ENCODE measurements around the gene TAPT1. TPM values are rescaled to one million over a fixed set of nuclear protein-coding genes. Genes with fewer than 3 reads are reported as not detected.
A peak's percentile ranks its signal among the peaks of the same experiment; 100 is the strongest.

Gene TAPT1
- total and polyA plus RNA-seq, 2 of the 13 experiments (the other 11 are each of a cell fraction or from before 2014, with no cell fraction given) = 24.5 to 25.3 TPM

DNA sequence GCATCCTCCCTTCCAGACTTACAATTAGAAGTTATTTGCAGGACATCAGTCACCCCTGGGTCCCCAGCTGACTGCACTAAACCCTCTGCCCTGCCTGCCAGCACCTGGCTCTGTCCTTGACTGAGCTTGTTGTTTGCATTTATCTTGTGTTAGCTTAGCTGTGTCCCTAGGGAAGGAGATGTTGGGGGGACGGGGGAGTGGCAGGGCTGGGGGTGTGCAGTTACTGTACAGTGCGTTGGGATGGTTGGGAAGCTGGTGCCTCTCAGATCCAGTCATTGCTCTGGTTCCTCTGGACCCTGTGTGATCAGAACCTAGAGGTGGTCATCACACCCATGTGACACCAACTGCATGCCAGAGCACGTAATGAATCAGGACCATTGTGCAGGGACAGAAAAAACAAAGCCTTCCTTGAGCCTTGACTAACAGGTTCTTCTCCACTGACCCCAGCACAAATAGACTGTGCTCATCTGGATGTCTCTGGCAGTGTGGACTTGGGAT is 109.7 kb downstream of the TAPT1 start (continued):
- TF ChIP-seq, protein P1, sequence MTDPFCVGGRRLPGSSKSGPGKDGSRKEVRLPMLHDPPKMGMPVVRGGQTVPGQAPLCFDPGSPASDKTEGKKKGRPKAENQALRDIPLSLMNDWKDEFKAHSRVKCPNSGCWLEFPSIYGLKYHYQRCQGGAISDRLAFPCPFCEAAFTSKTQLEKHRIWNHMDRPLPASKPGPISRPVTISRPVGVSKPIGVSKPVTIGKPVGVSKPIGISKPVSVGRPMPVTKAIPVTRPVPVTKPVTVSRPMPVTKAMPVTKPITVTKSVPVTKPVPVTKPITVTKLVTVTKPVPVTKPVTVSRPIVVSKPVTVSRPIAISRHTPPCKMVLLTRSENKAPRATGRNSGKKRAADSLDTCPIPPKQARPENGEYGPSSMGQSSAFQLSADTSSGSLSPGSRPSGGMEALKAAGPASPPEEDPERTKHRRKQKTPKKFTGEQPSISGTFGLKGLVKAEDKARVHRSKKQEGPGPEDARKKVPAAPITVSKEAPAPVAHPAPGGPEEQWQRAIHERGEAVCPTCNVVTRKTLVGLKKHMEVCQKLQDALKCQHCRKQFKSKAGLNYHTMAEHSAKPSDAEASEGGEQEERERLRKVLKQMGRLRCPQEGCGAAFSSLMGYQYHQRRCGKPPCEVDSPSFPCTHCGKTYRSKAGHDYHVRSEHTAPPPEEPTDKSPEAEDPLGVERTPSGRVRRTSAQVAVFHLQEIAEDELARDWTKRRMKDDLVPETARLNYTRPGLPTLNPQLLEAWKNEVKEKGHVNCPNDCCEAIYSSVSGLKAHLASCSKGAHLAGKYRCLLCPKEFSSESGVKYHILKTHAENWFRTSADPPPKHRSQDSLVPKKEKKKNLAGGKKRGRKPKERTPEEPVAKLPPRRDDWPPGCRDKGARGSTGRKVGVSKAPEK (CRISPR knock-in tag; IDR thresholded peaks at IDR 0.05; ENCODE audit: borderline replicate concordance) = no peak
- no peak for TF ChIP-seq NFYC (CRISPR knock-in tag; IDR thresholded peaks at IDR 0.05)
- TF ChIP-seq, protein P2, sequence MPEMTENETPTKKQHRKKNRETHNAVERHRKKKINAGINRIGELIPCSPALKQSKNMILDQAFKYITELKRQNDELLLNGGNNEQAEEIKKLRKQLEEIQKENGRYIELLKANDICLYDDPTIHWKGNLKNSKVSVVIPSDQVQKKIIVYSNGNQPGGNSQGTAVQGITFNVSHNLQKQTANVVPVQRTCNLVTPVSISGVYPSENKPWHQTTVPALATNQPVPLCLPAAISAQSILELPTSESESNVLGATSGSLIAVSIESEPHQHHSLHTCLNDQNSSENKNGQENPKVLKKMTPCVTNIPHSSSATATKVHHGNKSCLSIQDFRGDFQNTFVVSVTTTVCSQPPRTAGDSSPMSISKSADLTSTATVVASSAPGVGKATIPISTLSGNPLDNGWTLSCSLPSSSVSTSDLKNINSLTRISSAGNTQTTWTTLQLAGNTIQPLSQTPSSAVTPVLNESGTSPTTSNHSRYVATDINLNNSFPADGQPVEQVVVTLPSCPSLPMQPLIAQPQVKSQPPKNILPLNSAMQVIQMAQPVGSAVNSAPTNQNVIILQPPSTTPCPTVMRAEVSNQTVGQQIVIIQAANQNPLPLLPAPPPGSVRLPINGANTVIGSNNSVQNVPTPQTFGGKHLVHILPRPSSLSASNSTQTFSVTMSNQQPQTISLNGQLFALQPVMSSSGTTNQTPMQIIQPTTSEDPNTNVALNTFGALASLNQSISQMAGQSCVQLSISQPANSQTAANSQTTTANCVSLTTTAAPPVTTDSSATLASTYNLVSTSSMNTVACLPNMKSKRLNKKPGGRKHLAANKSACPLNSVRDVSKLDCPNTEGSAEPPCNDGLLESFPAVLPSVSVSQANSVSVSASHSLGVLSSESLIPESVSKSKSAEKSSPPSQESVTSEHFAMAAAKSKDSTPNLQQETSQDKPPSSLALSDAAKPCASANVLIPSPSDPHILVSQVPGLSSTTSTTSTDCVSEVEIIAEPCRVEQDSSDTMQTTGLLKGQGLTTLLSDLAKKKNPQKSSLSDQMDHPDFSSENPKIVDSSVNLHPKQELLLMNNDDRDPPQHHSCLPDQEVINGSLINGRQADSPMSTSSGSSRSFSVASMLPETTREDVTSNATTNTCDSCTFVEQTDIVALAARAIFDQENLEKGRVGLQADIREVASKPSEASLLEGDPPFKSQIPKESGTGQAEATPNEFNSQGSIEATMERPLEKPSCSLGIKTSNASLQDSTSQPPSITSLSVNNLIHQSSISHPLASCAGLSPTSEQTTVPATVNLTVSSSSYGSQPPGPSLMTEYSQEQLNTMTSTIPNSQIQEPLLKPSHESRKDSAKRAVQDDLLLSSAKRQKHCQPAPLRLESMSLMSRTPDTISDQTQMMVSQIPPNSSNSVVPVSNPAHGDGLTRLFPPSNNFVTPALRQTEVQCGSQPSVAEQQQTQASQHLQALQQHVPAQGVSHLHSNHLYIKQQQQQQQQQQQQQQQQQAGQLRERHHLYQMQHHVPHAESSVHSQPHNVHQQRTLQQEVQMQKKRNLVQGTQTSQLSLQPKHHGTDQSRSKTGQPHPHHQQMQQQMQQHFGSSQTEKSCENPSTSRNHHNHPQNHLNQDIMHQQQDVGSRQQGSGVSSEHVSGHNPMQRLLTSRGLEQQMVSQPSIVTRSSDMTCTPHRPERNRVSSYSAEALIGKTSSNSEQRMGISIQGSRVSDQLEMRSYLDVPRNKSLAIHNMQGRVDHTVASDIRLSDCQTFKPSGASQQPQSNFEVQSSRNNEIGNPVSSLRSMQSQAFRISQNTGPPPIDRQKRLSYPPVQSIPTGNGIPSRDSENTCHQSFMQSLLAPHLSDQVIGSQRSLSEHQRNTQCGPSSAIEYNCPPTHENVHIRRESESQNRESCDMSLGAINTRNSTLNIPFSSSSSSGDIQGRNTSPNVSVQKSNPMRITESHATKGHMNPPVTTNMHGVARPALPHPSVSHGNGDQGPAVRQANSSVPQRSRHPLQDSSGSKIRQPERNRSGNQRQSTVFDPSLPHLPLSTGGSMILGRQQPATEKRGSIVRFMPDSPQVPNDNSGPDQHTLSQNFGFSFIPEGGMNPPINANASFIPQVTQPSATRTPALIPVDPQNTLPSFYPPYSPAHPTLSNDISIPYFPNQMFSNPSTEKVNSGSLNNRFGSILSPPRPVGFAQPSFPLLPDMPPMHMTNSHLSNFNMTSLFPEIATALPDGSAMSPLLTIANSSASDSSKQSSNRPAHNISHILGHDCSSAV (CRISPR knock-in tag; IDR thresholded peaks at IDR 0.05; ENCODE audit: borderline replicate concordance) = no peak
- TF ChIP-seq ZNF557 (CRISPR knock-in tag; IDR thresholded peaks at IDR 0.05) = no peak
- no peak for TF ChIP-seq RAD21 (CRISPR knock-in tag; IDR thresholded peaks at IDR 0.05)
- no peak for TF ChIP-seq ZNF501 (CRISPR knock-in tag; IDR thresholded peaks at IDR 0.05)
- TF ChIP-seq ZNF282 (IDR thresholded peaks at IDR 0.05; ENCODE audit: partially characterized antibody) = no peak
- TF ChIP-seq SMAD3 (CRISPR knock-in tag; IDR thresholded peaks at IDR 0.05) = no peak
- TF ChIP-seq PHF21A (CRISPR knock-in tag; IDR thresholded peaks at IDR 0.05) = 0 out of 2 replicates have a peak, but pooled peaks have one; percentile 47
- TF ChIP-seq NFKB2 (CRISPR knock-in tag; IDR thresholded peaks at IDR 0.05; ENCODE audit: borderline replicate concordance) = no peak
- TF ChIP-seq, protein P3, sequence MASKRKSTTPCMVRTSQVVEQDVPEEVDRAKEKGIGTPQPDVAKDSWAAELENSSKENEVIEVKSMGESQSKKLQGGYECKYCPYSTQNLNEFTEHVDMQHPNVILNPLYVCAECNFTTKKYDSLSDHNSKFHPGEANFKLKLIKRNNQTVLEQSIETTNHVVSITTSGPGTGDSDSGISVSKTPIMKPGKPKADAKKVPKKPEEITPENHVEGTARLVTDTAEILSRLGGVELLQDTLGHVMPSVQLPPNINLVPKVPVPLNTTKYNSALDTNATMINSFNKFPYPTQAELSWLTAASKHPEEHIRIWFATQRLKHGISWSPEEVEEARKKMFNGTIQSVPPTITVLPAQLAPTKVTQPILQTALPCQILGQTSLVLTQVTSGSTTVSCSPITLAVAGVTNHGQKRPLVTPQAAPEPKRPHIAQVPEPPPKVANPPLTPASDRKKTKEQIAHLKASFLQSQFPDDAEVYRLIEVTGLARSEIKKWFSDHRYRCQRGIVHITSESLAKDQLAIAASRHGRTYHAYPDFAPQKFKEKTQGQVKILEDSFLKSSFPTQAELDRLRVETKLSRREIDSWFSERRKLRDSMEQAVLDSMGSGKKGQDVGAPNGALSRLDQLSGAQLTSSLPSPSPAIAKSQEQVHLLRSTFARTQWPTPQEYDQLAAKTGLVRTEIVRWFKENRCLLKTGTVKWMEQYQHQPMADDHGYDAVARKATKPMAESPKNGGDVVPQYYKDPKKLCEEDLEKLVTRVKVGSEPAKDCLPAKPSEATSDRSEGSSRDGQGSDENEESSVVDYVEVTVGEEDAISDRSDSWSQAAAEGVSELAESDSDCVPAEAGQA (IDR thresholded peaks at IDR 0.05; ENCODE audit: low read depth) = no peak
- TF ChIP-seq, protein P3 (CRISPR knock-in tag; IDR thresholded peaks at IDR 0.05; ENCODE audit: borderline replicate concordance) = no peak
- TF ChIP-seq ZNF430 (CRISPR knock-in tag; IDR thresholded peaks at IDR 0.05) = no peak
- TF ChIP-seq FLYWCH1 (CRISPR knock-in tag; IDR thresholded peaks at IDR 0.05) = no peak

Measured in HepG2 (cell line).